HCT116 (cell line): ENCODE results near the gene CACNA1A.
A peak's percentile ranks its signal among the peaks of the same experiment; 100 is the strongest.

ENCODE experiments used
- CTCF ChIP-seq, 3 experiments: fragments of 200-600 bp in 1 of 3; sonication (generic) in 1 of 3; IDR thresholded peaks in 2 of 3; conservative IDR thresholded peaks in 1 of 3; 2 replicates each; pipeline ENCODE4 v1.5.1; 2012 to 2017; ENCODE audit warnings: low read depth in 2 of 3, low read length in 2 of 3, antibody characterized with exemption in 1 of 3, borderline replicate concordance in 1 of 3, control low read depth in 1 of 3, mild to moderate bottlenecking in 1 of 3, mixed read lengths in 1 of 3, mixed run types in 1 of 3, moderate library complexity in 1 of 3; ENCODE audit not compliant: insufficient read depth in 1 of 3
- POLR2A ChIP-seq: IDR thresholded peaks from 2 replicates; pipeline ENCODE4 v1.7.0; 2011; ENCODE audit warnings: borderline replicate concordance; ENCODE audit not compliant: insufficient read depth, insufficient read length; ENCODE audit errors: extremely low read depth
- TCF7L2 ChIP-seq: IDR thresholded peaks from 2 replicates; pipeline ENCODE4 v1.7.0; 2011; ENCODE audit warnings: borderline replicate concordance, inconsistent platforms; ENCODE audit not compliant: insufficient read depth, insufficient read length; ENCODE audit errors: extremely low read depth
- ZNF274 ChIP-seq: fragments of 200-500 bp; sonication (Bioruptor generic); IDR thresholded peaks from 2 replicates; pipeline ENCODE4 v1.6.1; 2014; ENCODE audit warnings: mild to moderate bottlenecking, low read depth, low read length, inconsistent platforms

- TF ChIP-seq POLR2A (no peak), TCF7L2 (no peak), ZNF274 (no peak), CTCF (IDR thresholded peaks at IDR 0.05 in 2 of 3, conservative IDR thresholded peaks at IDR 0.05 in 1 of 3; ENCODE audit: borderline replicate concordance in 1 of 3, insufficient read depth in 1 of 3, low read depth in 2 of 3, low read length in 2 of 3) (0 out of 6 replicates have a peak, but pooled peaks of 1 of the 3 experiments have one; percentile 19)
Observed at GRCh38 chr19:13373599-13373998, 132.7 kb downstream of the CACNA1A start.
